Sigmoid colon (tissue), 7 donors: ENCODE results near the gene CPLANE1. TPM values are rescaled to one million over a fixed set of nuclear protein-coding genes. Genes with fewer than 3 reads are reported as not detected.
"Not testable (repeated sequence)": the region's sequence is repeated elsewhere in the genome, so short reads cannot be mapped to it uniquely, and the experiment has no call there.

ENCODE experiments used
- DNase-seq: peaks from one replicate; pipeline ENCODE4 v3.0.0-alpha.2; 2019
- H3K27ac ChIP-seq, 4 donors: fragments of 200-600 bp; sonication (generic); one replicate each; pipeline ENCODE4 v1.5.1; 2016 to 2019; ENCODE audit warnings: mild to moderate bottlenecking in 1 of 4
- H3K27me3 ChIP-seq, 3 donors: fragments of 200-600 bp; sonication (generic); one replicate each; pipeline ENCODE4 v1.5.1; 2019; ENCODE audit warnings: mild to moderate bottlenecking in 1 of 3
- H3K36me3 ChIP-seq, 4 donors: fragments of 200-600 bp; sonication (generic); one replicate each; pipeline ENCODE4 v1.5.1; 2016 to 2019
- H3K4me1 ChIP-seq, 4 donors: fragments of 200-600 bp; sonication (generic); one replicate each; pipeline ENCODE4 v1.5.1; 2017 to 2019
- H3K4me3 ChIP-seq, 4 donors: fragments of 200-600 bp; sonication (generic); one replicate each; pipeline ENCODE4 v1.5.1; 2017 to 2019; ENCODE audit warnings: mild to moderate bottlenecking in 2 of 4, moderate library complexity in 1 of 4
- H3K9me3 ChIP-seq, 4 donors: fragments of 200-600 bp in 3 of 4; sonication (generic) in 3 of 4; one replicate each; pipeline versions ENCODE4 v1.5.1 to v1.6.1; 2013 to 2019
- EP300 ChIP-seq, 4 donors: sonication (generic); formaldehyde crosslinking; IDR thresholded peaks; one replicate each; pipeline ENCODE4 v1.6.1; 2017; ENCODE audit warnings: antibody characterized with exemption in 4 of 4
- POLR2A ChIP-seq, 2 donors: fragments of 450-650 bp; IDR thresholded peaks; one replicate each; pipeline ENCODE4 v1.6.1; 2016; ENCODE audit warnings: antibody characterized with exemption in 2 of 2, mild to moderate bottlenecking in 2 of 2, moderate library complexity in 2 of 2
- POLR2AphosphoS5 ChIP-seq, 4 donors: sonication (generic); formaldehyde crosslinking; IDR thresholded peaks; one replicate each; pipeline ENCODE4 v1.6.1; 2017; ENCODE audit warnings: antibody characterized with exemption in 4 of 4
- WGBS, 2 donors: extraction: QIAGEN DNeasy Blood & Tissue Kit; methylation state at CpG; one replicate each; pipeline ENCODE4 v1.1.7; 2013; 5-methylcytosine and 5-hydroxymethylcytosine counted together
- intact Hi-C: fragments of 100-400 bp; cut with DNase I; formaldehyde crosslinking; loops from one replicate; pipeline ENCODE4 v1.15.1; 2023
- polyA plus RNA-seq, 3 donors: library from polyadenylated mRNA; stranded (reverse); fragments of 200-250 nt; gene quantifications; one replicate each; pipeline ENCODE4 v1.2.3, GENCODE V29; 2013
- total RNA-seq, 4 donors: library from RNA; depleted of rRNA; stranded (reverse); fragments of >200 nt; gene quantifications; one replicate each; pipeline ENCODE4 v1.1.0, GENCODE V29; 2016
- TF ChIP-seq, protein P1 (sequence below), 4 experiments: fragments of 450-650 bp in 3 of 4; fragments of 200-600 bp in 1 of 4; IDR thresholded peaks; one replicate each; pipeline ENCODE4 v1.5.1; 2016 to 2019; ENCODE audit warnings: antibody characterized with exemption in 4 of 4, mild to moderate bottlenecking in 3 of 4, moderate library complexity in 2 of 4
- donor health status: healthy with polysubstance abuse.
- donor health status: Bipolar disorder and iron deficiency.
- donor health status: healthy.

CPLANE1 gene
- total RNA-seq (10 to 100 TPM; 21.8 to 51.0 (median 32.4) TPM), polyA plus RNA-seq (1 to 10 TPM in 2 of 3 donors, under 1 TPM in 1; 0.23 to 2.7 (median 2.4) TPM)

DNA sequence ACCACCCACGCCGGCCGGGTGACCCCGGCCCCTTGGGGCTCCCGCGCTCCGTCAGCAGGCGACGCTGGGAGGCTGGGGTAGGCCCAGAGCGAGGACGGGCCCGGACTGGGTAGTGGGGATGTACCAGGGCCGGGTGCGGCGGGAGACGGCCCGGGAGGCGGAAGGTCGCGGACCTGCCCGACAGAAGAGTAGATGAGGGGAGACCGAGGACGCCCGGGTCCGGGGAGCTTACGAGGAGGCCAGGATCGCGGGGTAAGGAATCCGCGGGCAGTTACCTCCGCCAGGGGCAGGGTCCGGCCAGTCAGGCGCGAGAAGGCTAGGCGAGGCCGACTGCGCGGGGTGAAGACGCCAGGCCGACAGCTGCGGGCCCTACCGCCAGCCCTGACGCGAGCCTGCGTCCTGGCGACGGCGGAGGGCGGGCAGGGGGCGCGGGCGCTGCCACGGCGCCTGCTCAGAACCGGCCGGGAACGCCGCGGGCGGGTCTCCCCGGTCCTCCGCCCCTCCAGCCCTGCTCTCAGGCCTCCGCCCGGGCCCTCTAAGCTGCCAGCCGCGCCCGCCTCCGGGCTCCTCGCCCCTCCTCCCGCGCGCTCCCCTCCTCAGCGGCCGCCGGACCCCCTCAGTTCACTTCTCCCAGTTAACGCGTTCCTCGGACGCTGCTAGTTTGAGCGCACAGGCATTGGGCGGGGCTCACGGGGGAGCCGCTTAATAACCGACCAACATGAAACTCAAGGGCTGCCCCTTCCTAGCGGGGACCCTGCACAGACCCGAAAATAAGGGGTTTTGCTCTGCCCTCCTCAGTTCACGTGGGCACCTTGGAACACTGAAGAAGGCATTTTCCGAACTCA, at the start of gene CPLANE1:
TSS of gene CPLANE1 (minus strand) at position 407 of the 845 bp plus-strand sequence. CDS start 1,678 bp downstream, outside the sequence.
- peak; percentile 86 for DNase-seq
- intact Hi-C loops, result no loop called here
- H3K27ac ChIP-seq, result peak within 1 kb of the TSS; percentile 89 to 96 (median 94)
- H3K4me1 ChIP-seq, result peaks cover 0 to 26% (median 21%) of the 10 kb centered on the region in 4 donors
- TF ChIP-seq EP300 (IDR thresholded peaks at IDR 0.05) (no peak), POLR2A (IDR thresholded peaks at IDR 0.05) (peak in 1 of 2 donors; percentile 37), POLR2AphosphoS5 (IDR thresholded peaks at IDR 0.05) (peak in 2 of 4 donors; percentile 79 to 84)
- TF ChIP-seq, protein P1, sequence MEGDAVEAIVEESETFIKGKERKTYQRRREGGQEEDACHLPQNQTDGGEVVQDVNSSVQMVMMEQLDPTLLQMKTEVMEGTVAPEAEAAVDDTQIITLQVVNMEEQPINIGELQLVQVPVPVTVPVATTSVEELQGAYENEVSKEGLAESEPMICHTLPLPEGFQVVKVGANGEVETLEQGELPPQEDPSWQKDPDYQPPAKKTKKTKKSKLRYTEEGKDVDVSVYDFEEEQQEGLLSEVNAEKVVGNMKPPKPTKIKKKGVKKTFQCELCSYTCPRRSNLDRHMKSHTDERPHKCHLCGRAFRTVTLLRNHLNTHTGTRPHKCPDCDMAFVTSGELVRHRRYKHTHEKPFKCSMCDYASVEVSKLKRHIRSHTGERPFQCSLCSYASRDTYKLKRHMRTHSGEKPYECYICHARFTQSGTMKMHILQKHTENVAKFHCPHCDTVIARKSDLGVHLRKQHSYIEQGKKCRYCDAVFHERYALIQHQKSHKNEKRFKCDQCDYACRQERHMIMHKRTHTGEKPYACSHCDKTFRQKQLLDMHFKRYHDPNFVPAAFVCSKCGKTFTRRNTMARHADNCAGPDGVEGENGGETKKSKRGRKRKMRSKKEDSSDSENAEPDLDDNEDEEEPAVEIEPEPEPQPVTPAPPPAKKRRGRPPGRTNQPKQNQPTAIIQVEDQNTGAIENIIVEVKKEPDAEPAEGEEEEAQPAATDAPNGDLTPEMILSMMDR (IDR thresholded peaks at IDR 0.05), result no peak
- H3K36me3 ChIP-seq, result peaks cover 0 to 3% (median 0%) of the 10 kb centered on the region in 4 donors
- H3K27me3 ChIP-seq, result no peaks in the 10 kb centered on the region
- 1% methylated on average over 88 of the region's 88 CpGs for WGBS, 2 donors
- H3K4me3 ChIP-seq, result peak within 1 kb of the TSS; percentile 82 to 89 (median 86)
- H3K9me3 ChIP-seq, result no peaks in the 10 kb centered on the region

GRCh38 chr5:37296313-37296712, 47.1 kb upstream of the CPLANE1 start:
- DNase-seq, H3K27me3 ChIP-seq, H3K4me3 ChIP-seq, H3K27ac ChIP-seq, H3K4me1 ChIP-seq, intact Hi-C loops, H3K9me3 ChIP-seq: not testable (repeated sequence)
- 88 to 97% methylated on average over 7 of the region's 7 CpGs for WGBS, 2 donors
- peaks cover 11 to 86% (median 32%) of the 10 kb centered on the region in 4 donors for H3K36me3 ChIP-seq

DNA sequence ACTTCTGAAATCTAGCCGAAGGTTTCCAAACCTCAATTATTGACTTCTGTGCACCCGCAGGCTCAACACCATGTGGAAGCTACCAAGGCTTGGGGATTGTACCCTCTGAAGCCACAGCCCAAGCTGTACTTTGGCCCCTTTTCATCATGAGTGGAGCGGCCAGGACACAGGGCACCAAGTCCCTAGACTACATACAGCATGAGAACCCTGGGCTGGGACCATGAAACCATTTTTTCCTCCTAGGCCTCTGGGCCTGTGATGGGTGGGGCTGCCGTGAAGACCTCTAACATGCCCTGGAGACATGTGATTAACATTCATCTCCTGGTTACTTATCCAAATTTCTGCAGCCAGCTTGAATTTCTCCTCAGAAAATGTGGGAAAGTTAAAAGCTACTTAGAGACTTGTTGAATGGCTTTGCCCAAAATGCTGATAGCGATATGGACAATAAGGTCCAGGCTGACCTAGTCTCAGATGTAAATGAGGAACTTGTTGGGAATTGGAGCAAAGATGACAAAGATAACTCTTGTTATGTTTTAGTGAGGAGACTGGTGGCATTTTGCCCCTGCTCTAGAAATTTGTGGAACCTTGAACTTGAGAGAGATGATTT, 34.1 kb upstream of the CPLANE1 start:
- Histone ChIP-seq H3K27ac (no peak overlapping the region), H3K4me1 (no peaks in the 10 kb centered on the region), H3K4me3 (no peak overlapping the region), H3K36me3 (no peaks in the 10 kb centered on the region), H3K9me3 (peaks cover 0 to 8% (median 3%) of the 10 kb centered on the region in 4 donors), H3K27me3 (no peaks in the 10 kb centered on the region)
- intact Hi-C loops, result no loop called here
- WGBS, 2 donors, result 94 to 97% methylated on average over 5 of the region's 5 CpGs
- no peak for DNase-seq
- TF ChIP-seq POLR2A (IDR thresholded peaks at IDR 0.05) (no peak), POLR2AphosphoS5 (IDR thresholded peaks at IDR 0.05) (no peak), EP300 (IDR thresholded peaks at IDR 0.05) (no peak)
- TF ChIP-seq, protein P1 (IDR thresholded peaks at IDR 0.05), result no peak

DNA sequence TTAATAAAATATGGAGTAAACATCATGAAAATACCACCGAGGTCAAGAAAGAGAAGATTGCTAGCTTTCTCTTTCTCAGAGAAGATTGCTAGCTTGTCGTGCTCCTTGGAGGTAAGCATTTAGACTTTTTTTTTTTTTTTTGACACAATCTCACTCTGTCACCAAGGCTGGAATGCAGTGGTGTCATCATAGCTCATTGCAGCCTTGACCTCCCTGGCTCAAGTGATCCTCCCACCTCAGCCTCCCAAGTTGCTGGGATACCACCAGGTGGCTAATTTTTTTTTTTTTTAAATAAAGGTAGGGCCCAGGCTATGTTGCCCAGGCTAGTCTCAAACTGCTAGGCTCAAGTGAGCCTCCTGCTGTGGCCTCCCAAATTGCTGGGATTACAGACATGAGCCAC, 26.3 kb upstream of the CPLANE1 start:
- Histone ChIP-seq H3K4me3 (no peak overlapping the region), H3K27me3 (no peaks in the 10 kb centered on the region), H3K27ac (no peak overlapping the region), H3K9me3 (peaks cover 0 to 5% (median 4%) of the 10 kb centered on the region in 4 donors), H3K36me3 (no peaks in the 10 kb centered on the region), H3K4me1 (no peaks in the 10 kb centered on the region)
- TF ChIP-seq POLR2AphosphoS5 (IDR thresholded peaks at IDR 0.05) (no peak), EP300 (IDR thresholded peaks at IDR 0.05) (no peak), POLR2A (IDR thresholded peaks at IDR 0.05) (no peak)
- TF ChIP-seq, protein P1 (IDR thresholded peaks at IDR 0.05), result no peak
- DNase-seq, result no peak
- intact Hi-C loops, result no loop called here
- 85 to 90% methylated on average over 2 of the region's 2 CpGs for WGBS, 2 donors

DNA sequence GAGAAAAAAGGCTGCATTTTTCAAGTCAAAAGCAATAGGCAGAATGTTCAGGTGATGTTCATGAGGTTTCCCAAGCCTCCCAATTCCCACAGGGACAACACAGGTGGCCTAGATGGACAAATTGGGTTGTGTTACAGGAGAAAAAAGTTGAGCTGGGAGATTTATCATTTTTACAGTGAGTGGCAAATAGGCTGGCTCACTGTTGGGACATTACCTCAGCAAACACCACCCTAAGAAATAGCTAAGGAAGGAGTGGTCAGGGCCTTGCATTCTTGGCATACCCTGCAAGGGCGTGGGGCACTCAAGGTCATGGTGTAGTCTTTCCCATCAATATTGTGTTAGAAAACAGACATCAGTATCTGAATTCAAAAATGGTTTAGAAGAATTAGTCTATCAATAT, 23.3 kb upstream of the CPLANE1 start:
- Histone ChIP-seq H3K27ac (no peak overlapping the region), H3K36me3 (no peaks in the 10 kb centered on the region), H3K27me3 (no peaks in the 10 kb centered on the region), H3K9me3 (peaks cover 0 to 3% (median 0%) of the 10 kb centered on the region in 4 donors), H3K4me3 (no peak overlapping the region), H3K4me1 (no peaks in the 10 kb centered on the region)
- DNase-seq, result no peak
- WGBS, 2 donors, result 52 to 78% methylated on average over 1 of the region's 1 CpG
- TF ChIP-seq, protein P1 (IDR thresholded peaks at IDR 0.05), result no peak
- TF ChIP-seq POLR2AphosphoS5 (IDR thresholded peaks at IDR 0.05), result no peak
- intact Hi-C loops, result no loop called here

- H3K27ac ChIP-seq, DNase-seq, H3K9me3 ChIP-seq, intact Hi-C loops, H3K36me3 ChIP-seq, H3K27me3 ChIP-seq, H3K4me1 ChIP-seq, H3K4me3 ChIP-seq: not testable (repeated sequence)
Measured at GRCh38 chr5:37268100-37268499, 18.9 kb upstream of the CPLANE1 start.
